Parathyroid adenoma (tissue), 2 donors: ENCODE data around the gene SLC39A11.
"Not testable (repeated sequence)": the region's sequence is repeated elsewhere in the genome, so short reads cannot be mapped to it uniquely, and the experiment has no call there.

Source experiments
- H2AFZ ChIP-seq: fragments of 300-600 bp; sonication (generic); one replicate; pipeline ENCODE4 v1.7.0; 2017; ENCODE audit warnings: antibody characterized with exemption, mild to moderate bottlenecking
- H3K27ac ChIP-seq: fragments of 300-600 bp; sonication (generic); one replicate; pipeline ENCODE4 v1.7.0; 2017
- H3K27me3 ChIP-seq: fragments of 300-600 bp; sonication (generic); one replicate; pipeline ENCODE4 v1.7.0; 2017; ENCODE audit warnings: low read length; ENCODE audit not compliant: control insufficient read depth, insufficient read depth
- H3K36me3 ChIP-seq: fragments of 300-600 bp; sonication (generic); one replicate; pipeline ENCODE4 v1.7.0; 2017; ENCODE audit warnings: low read length; ENCODE audit not compliant: control insufficient read depth, insufficient read depth
- H3K4me1 ChIP-seq: fragments of 300-600 bp; sonication (generic); one replicate; pipeline ENCODE4 v1.7.0; 2017; ENCODE audit warnings: control low read depth
- H3K4me2 ChIP-seq: fragments of 300-600 bp; sonication (generic); one replicate; pipeline ENCODE4 v1.7.0; 2017; ENCODE audit warnings: low read length
- H3K4me3 ChIP-seq: fragments of 300-600 bp; sonication (generic); one replicate; pipeline ENCODE4 v1.7.0; 2017; ENCODE audit warnings: low read depth, low read length
- H3K79me2 ChIP-seq: fragments of 300-600 bp; sonication (generic); one replicate; pipeline ENCODE4 v1.7.0; 2017; ENCODE audit warnings: control low read depth
- H3K9ac ChIP-seq: fragments of 300-600 bp; sonication (generic); one replicate; pipeline ENCODE4 v1.7.0; 2017; ENCODE audit warnings: mild to moderate bottlenecking
- H3K9me3 ChIP-seq: fragments of 300-600 bp; sonication (generic); one replicate; pipeline ENCODE4 v1.7.0; 2017; ENCODE audit warnings: low read length; ENCODE audit not compliant: control insufficient read depth
- TF ChIP-seq, protein P1 (sequence below): fragments of 300-600 bp; sonication (generic); IDR thresholded peaks from one replicate; pipeline ENCODE4 v1.7.0; 2017; ENCODE audit warnings: antibody characterized with exemption, mild to moderate bottlenecking
- donor health status: primary hyperparathyroidism.

The SLC39A11 gene

DNA sequence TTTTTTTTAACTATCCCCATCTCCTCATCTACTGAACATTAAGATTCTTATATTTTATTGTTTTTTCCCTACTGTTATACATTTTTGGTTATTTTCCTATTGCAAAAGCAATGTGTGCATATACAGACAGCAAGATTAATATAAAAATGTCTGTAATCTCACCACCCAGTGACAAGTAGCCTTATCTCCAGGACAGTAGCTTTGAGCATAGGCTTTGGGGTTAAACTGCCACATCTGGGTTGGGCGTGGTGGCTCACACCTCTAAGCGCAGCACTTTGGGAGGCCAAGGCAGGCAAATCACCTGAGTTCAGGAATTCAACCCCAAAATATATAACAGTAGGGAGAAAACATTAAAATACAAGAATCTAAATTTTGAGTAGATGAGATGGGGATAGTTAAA is 44.9 kb upstream of the SLC39A11 start:
- no peaks in the 10 kb centered on the region for H3K27me3 ChIP-seq
- no peak overlapping the region for H2AFZ ChIP-seq
- no peak overlapping the region for H3K9ac ChIP-seq
- H3K9me3 ChIP-seq: no peaks in the 10 kb centered on the region
- no peaks in the 10 kb centered on the region for H3K36me3 ChIP-seq
- H3K79me2 ChIP-seq: no peaks in the 10 kb centered on the region
- no peak overlapping the region for H3K4me2 ChIP-seq
- no peaks in the 10 kb centered on the region for H3K4me1 ChIP-seq
- no peak overlapping the region for H3K27ac ChIP-seq
- H3K4me3 ChIP-seq: no peak overlapping the region
- TF ChIP-seq, protein P1, sequence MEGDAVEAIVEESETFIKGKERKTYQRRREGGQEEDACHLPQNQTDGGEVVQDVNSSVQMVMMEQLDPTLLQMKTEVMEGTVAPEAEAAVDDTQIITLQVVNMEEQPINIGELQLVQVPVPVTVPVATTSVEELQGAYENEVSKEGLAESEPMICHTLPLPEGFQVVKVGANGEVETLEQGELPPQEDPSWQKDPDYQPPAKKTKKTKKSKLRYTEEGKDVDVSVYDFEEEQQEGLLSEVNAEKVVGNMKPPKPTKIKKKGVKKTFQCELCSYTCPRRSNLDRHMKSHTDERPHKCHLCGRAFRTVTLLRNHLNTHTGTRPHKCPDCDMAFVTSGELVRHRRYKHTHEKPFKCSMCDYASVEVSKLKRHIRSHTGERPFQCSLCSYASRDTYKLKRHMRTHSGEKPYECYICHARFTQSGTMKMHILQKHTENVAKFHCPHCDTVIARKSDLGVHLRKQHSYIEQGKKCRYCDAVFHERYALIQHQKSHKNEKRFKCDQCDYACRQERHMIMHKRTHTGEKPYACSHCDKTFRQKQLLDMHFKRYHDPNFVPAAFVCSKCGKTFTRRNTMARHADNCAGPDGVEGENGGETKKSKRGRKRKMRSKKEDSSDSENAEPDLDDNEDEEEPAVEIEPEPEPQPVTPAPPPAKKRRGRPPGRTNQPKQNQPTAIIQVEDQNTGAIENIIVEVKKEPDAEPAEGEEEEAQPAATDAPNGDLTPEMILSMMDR: no peak

DNA sequence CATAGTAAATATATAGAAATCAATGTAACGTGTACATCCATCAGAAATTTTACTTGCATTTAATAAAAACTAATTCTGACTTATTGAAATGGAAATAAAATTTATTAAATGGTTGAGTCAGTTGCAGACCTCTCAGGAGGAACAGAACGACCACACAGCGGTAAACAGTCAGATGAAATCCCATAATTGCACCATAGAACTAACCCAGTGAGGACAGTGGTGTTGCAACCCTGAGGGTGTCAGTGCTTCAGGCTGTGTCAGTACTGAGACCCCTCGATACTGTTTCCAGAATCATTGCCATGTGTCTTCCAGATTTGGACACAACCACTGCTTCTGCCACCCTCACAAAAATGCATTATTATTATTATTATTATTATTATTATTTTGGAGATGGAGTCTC is 43.3 kb upstream of the SLC39A11 start:
- Histone ChIP-seq H3K27ac (no peak overlapping the region), H2AFZ (no peak overlapping the region)

DNA sequence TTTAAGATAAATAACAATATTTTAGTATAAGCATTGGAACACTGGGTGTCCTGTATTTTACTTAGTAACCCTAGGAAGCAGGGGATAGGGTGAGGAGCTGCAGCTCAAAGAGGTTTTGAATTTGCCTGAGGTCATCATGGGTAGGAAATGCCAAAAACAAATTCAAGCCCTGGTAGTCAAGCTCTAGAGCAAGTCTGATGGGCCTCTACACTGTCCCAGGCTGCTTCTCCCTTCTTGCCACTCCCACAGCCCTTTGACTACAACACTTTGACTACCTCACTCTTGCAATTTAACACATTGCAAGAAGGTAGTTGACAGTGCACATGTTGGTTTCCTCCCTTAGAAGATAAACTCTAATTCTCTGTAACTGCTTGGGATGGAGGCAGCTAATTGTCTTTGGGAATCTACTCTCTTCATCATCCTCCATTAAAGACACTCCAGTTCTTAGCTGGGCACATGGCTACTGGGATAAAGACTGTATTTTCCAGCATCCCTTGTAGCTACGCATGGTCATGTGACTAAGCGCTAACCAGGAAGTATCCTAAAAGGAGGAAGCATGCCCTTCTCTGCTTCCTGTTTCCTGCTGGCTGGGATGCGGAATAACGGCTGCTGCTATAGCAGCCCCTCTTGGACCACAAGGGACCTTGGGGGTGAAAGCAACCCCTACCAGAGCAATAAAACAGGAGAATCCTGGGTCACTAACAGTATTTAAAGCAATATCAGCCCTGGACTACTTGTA is 41.6 kb upstream of the SLC39A11 start:
- no peaks in the 10 kb centered on the region for H3K4me1 ChIP-seq
- H3K4me3 ChIP-seq: no peak overlapping the region
- H3K4me2 ChIP-seq: no peak overlapping the region
- H3K27ac ChIP-seq: no peak overlapping the region
- H3K79me2 ChIP-seq: no peaks in the 10 kb centered on the region
- H3K36me3 ChIP-seq: no peaks in the 10 kb centered on the region
- no peaks in the 10 kb centered on the region for H3K9me3 ChIP-seq
- TF ChIP-seq, protein P1: no peak
- no peak overlapping the region for H3K9ac ChIP-seq
- no peaks in the 10 kb centered on the region for H3K27me3 ChIP-seq
- H2AFZ ChIP-seq: no peak overlapping the region

More for the DNA sequence above, 43.3 kb upstream of the SLC39A11 start:
- no peaks in the 10 kb centered on the region for H3K79me2 ChIP-seq
- H3K4me2 ChIP-seq: no peak overlapping the region
- no peaks in the 10 kb centered on the region for H3K9me3 ChIP-seq
- H3K4me3 ChIP-seq: no peak overlapping the region
- H3K27me3 ChIP-seq: no peaks in the 10 kb centered on the region
- no peaks in the 10 kb centered on the region for H3K4me1 ChIP-seq
- H3K9ac ChIP-seq: no peak overlapping the region
- TF ChIP-seq, protein P1: no peak
- H3K36me3 ChIP-seq: no peaks in the 10 kb centered on the region

DNA sequence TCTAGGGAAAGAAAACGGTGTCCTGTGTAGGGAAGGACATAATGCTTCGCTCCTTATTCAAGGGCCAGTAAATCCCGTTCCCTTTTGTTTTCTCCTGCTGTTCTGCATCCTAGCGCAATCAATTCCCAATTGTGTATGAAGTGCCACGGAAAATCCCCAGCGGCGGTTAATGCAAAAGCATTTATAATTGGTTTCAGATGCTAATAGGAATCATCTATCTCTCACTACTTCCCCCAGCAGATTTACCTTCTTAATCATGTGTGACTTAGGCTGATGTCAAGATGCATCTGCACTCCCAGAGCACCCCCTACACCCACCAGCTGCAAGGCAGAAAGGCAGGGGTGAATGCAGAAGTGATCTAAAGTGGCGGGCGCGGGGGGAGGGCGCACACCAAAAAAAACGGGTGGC is 39.6 kb upstream of the SLC39A11 start:
- Histone ChIP-seq H3K79me2 (no peaks in the 10 kb centered on the region), H3K4me3 (no peak overlapping the region), H3K27ac (no peak overlapping the region), H2AFZ (no peak overlapping the region), H3K4me2 (no peak overlapping the region), H3K9me3 (no peaks in the 10 kb centered on the region), H3K4me1 (no peaks in the 10 kb centered on the region), H3K9ac (no peak overlapping the region), H3K36me3 (no peaks in the 10 kb centered on the region), H3K27me3 (no peaks in the 10 kb centered on the region)
- TF ChIP-seq, protein P1: no peak

DNA sequence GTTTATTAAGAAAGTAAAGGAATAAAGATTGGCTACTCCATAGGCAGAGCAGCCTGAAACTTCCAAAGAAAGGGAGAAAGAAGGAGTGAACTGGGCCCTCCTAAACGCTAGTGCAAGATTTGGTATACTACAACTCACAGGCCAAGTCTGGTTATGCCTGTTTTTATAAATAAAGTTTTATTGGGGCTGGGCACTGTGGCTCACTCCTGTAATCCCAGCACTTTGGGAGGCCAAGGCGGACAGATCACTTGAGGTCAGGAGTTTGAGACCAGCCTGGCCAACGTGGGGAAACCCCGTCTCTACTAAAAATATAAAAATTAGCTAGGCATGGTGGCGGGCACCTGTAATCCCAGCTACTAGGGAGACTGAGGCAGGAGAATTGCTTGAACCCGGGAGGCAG is 39.0 kb upstream of the SLC39A11 start:
- H3K4me2 ChIP-seq, H3K79me2 ChIP-seq: not testable (repeated sequence)

More for the DNA sequence above, 39.0 kb upstream of the SLC39A11 start:
- not testable (repeated sequence) for H2AFZ ChIP-seq, H3K27me3 ChIP-seq, H3K9me3 ChIP-seq, H3K9ac ChIP-seq, H3K27ac ChIP-seq, H3K4me1 ChIP-seq, H3K4me3 ChIP-seq, H3K36me3 ChIP-seq
